ENCODE data around the gene GNAI3.

DNA sequence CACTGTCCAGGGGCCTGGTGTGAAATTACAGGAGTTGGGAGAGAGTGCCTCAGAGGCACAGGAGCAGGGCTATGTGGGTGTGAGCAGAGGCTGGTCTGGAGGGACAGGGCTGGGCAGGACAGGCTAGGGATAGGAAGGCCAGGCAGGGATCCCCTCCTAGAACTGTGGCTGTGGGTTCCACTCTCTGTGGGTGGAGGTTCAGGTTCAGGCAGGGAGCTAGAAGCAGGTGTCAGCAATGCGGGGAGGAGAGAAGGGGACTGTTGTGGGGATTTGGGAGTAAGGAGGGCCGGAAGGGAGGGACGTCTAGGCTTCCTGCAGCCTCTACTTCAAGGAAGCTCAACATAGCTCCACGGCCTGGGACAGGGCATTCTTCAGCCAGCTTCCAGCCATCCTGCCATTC lies 17.0 kb upstream of the GNAI3 start:
- TF ChIP-seq, protein P1, sequence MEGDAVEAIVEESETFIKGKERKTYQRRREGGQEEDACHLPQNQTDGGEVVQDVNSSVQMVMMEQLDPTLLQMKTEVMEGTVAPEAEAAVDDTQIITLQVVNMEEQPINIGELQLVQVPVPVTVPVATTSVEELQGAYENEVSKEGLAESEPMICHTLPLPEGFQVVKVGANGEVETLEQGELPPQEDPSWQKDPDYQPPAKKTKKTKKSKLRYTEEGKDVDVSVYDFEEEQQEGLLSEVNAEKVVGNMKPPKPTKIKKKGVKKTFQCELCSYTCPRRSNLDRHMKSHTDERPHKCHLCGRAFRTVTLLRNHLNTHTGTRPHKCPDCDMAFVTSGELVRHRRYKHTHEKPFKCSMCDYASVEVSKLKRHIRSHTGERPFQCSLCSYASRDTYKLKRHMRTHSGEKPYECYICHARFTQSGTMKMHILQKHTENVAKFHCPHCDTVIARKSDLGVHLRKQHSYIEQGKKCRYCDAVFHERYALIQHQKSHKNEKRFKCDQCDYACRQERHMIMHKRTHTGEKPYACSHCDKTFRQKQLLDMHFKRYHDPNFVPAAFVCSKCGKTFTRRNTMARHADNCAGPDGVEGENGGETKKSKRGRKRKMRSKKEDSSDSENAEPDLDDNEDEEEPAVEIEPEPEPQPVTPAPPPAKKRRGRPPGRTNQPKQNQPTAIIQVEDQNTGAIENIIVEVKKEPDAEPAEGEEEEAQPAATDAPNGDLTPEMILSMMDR (conservative IDR thresholded peaks at IDR 0.05; ENCODE audit: low read length) = no peak
- no peak for TF ChIP-seq EZH2phosphoT487 (IDR thresholded peaks at IDR 0.05; ENCODE audit: borderline replicate concordance, low read depth, low read length)

Data from OCI-LY7 (cell line).